H1 (cell line): ENCODE results near the gene EFR3B. TPM values are rescaled to one million over a fixed set of nuclear protein-coding genes. Genes with fewer than 3 reads are reported as not detected.

Experiments
- CTCF ChIA-PET: fragments of 300-600 bp; sonication (Branson Sonifier 250); formaldehyde crosslinking; loops from one replicate; lab custom pipeline; 2021; ENCODE audit not compliant: partially characterized antibody; lab: Charles Lee
- POLR2A ChIA-PET: fragments of 300-600 bp; sonication (Branson Sonifier 250); formaldehyde crosslinking; loops from one replicate; lab custom pipeline; 2021; ENCODE audit warnings: inconsistent platforms; ENCODE audit not compliant: partially characterized antibody; lab: Charles Lee
- DNase-seq, 2 experiments: peaks; one replicate each; pipeline versions ENCODE4 v3.0.0 to v3.0.0-alpha.2; 2010 to 2022; ENCODE audit warnings: low spot score in 2 of 2, low read depth in 1 of 2, mixed read lengths in 1 of 2
- FAIRE-seq: peaks from 2 replicates; lab custom pipeline; 2011; peaks lifted over from hg19 to GRCh38; lab: Jason Lieb, UNC
- H2AFZ ChIP-seq: 2 replicates; pipeline ENCODE4 v1.8.1; 2012; ENCODE audit warnings: low read length, inconsistent platforms
- H2AK5ac ChIP-seq: 2 replicates; pipeline ENCODE4 v1.6.1; 2013; ENCODE audit warnings: low read depth, low read length
- H2BK120ac ChIP-seq: replicated peaks from 2 replicates; pipeline ENCODE3; 2013; ENCODE audit warnings: low read depth, low read length, inconsistent platforms
- H2BK12ac ChIP-seq: 2 replicates; pipeline ENCODE4 v1.6.1; 2013; ENCODE audit warnings: low read depth, low read length
- H2BK15ac ChIP-seq: 2 replicates; pipeline ENCODE4 v1.6.1; 2013; ENCODE audit warnings: low read length
- H2BK20ac ChIP-seq: 2 replicates; pipeline ENCODE4 v1.6.1; 2013; ENCODE audit warnings: low read length
- H2BK5ac ChIP-seq: 2 replicates; pipeline ENCODE4 v1.6.1; 2013; ENCODE audit warnings: low read depth, low read length
- H3K14ac ChIP-seq: 2 replicates; pipeline ENCODE4 v1.6.1; 2013; ENCODE audit warnings: inconsistent platforms; ENCODE audit not compliant: insufficient read length
- H3K18ac ChIP-seq: 2 replicates; pipeline ENCODE4 v1.6.1; 2013; ENCODE audit warnings: low read length; ENCODE audit errors: extremely low read depth
- H3K23ac ChIP-seq: 2 replicates; pipeline ENCODE4 v1.6.1; 2013; ENCODE audit warnings: inconsistent platforms; ENCODE audit not compliant: insufficient read length
- H3K23me2 ChIP-seq: 2 replicates; pipeline ENCODE4 v1.6.1; 2013; ENCODE audit warnings: low read depth, low read length
- H3K27ac ChIP-seq: 2 replicates; pipeline ENCODE4 v1.6.1; 2011; ENCODE audit warnings: low read depth, low read length, inconsistent platforms
- H3K27me3 ChIP-seq, 4 experiments: replicated peaks in 1 of 4; 1 replicate in 1 of 4; 2 replicates in 3 of 4; pipeline versions ENCODE4 v1.6.1 to v1.8.1; 2011 to 2013; ENCODE audit warnings: low read length in 3 of 4, mild to moderate bottlenecking in 3 of 4, inconsistent platforms in 2 of 4, mixed read lengths in 2 of 4, moderate library complexity in 1 of 4; ENCODE audit not compliant: control insufficient read depth in 3 of 4, insufficient read depth in 3 of 4; ENCODE audit errors: extremely low read depth in 1 of 4
- H3K36me3 ChIP-seq, 4 experiments: 2 replicates each; pipeline versions ENCODE4 v1.6.1 to v1.8.1; 2011 to 2013; ENCODE audit warnings: mild to moderate bottlenecking in 4 of 4, low read length in 3 of 4, moderate library complexity in 2 of 4, control low read depth in 1 of 4, inconsistent platforms in 1 of 4; ENCODE audit not compliant: insufficient read depth in 4 of 4, control insufficient read depth in 2 of 4
- H3K4ac ChIP-seq: replicated peaks from 2 replicates; pipeline ENCODE3; 2013; ENCODE audit warnings: low read length, low read depth, mixed read lengths, inconsistent platforms; ENCODE audit not compliant: insufficient read length
- H3K4me1 ChIP-seq, 4 experiments: replicated peaks in 1 of 4; 1 replicate in 1 of 4; 2 replicates in 3 of 4; pipeline versions ENCODE4 v1.6.1 to v1.8.1; 2011 to 2013; ENCODE audit warnings: low read length in 3 of 4, inconsistent platforms in 2 of 4, mixed read lengths in 1 of 4; ENCODE audit not compliant: insufficient read depth in 4 of 4, control insufficient read depth in 3 of 4
- H3K4me2 ChIP-seq, 2 experiments: 2 replicates each; pipeline versions ENCODE4 v1.6.1 to v1.8.1; 2011 to 2013; ENCODE audit warnings: low read depth in 2 of 2, low read length in 2 of 2, control low read depth in 1 of 2, inconsistent platforms in 1 of 2, mild to moderate bottlenecking in 1 of 2; ENCODE audit not compliant: insufficient read depth in 1 of 2
- H3K4me3 ChIP-seq, 4 experiments: fragments of 200-600, 300-600 bp in 1 of 4; sonication (generic), shearing (Covaris generic), sonication (Bioruptor Twin) in 1 of 4; 2 replicates each; pipeline versions ENCODE4 v1.5.1 to v1.8.1; 2011 to 2016; ENCODE audit warnings: low read length in 4 of 4, low read depth in 3 of 4, control low read depth in 2 of 4, inconsistent platforms in 2 of 4, mild to moderate bottlenecking in 2 of 4, mixed read lengths in 1 of 4, moderate library complexity in 1 of 4; ENCODE audit not compliant: insufficient read depth in 2 of 4; ENCODE audit errors: extremely low read depth in 1 of 4
- H3K56ac ChIP-seq: replicated peaks from 2 replicates; pipeline ENCODE3; 2013; ENCODE audit warnings: low read depth, mild to moderate bottlenecking, mixed read lengths, low read length, inconsistent platforms; ENCODE audit not compliant: insufficient read length
- H3K79me1 ChIP-seq: 2 replicates; pipeline ENCODE4 v1.6.1; 2013; ENCODE audit warnings: low read depth, low read length, control low read depth
- H3K79me2 ChIP-seq, 2 experiments: 2 replicates each; pipeline versions ENCODE4 v1.6.1 to v1.8.1; 2012 to 2013; ENCODE audit warnings: low read length in 2 of 2, mild to moderate bottlenecking in 2 of 2, inconsistent platforms in 1 of 2; ENCODE audit not compliant: insufficient read depth in 2 of 2, control insufficient read depth in 1 of 2
- H3K9ac ChIP-seq, 4 experiments: replicated peaks in 1 of 4; 1 replicate in 1 of 4; 2 replicates in 3 of 4; pipeline versions ENCODE4 v1.6.1 to v1.8.1; 2011 to 2013; ENCODE audit warnings: low read depth in 3 of 4, low read length in 3 of 4, control low read depth in 2 of 4, mild to moderate bottlenecking in 2 of 4, moderate library complexity in 2 of 4, inconsistent platforms in 1 of 4; ENCODE audit errors: extremely low read depth in 1 of 4
- H3K9me3 ChIP-seq, 2 experiments: 2 replicates each; pipeline versions ENCODE4 v1.6.1 to v1.8.1; 2012 to 2013; ENCODE audit warnings: mild to moderate bottlenecking in 2 of 2, moderate library complexity in 2 of 2, control low read depth in 1 of 2, inconsistent platforms in 1 of 2, low read depth in 1 of 2, low read length in 1 of 2, mixed read lengths in 1 of 2; ENCODE audit not compliant: insufficient read depth in 2 of 2
- H4K20me1 ChIP-seq, 2 experiments: replicated peaks in 1 of 2; 2 replicates each; pipeline versions ENCODE3 to v1.8.1; 2011 to 2013; ENCODE audit warnings: inconsistent platforms in 2 of 2, low read length in 2 of 2, mild to moderate bottlenecking in 1 of 2; ENCODE audit not compliant: insufficient read depth in 2 of 2, control insufficient read depth in 1 of 2
- H4K5ac ChIP-seq: 2 replicates; pipeline ENCODE4 v1.6.1; 2013; ENCODE audit warnings: low read length, low read depth, mixed read lengths, inconsistent platforms; ENCODE audit not compliant: insufficient read length
- H4K8ac ChIP-seq: 2 replicates; pipeline ENCODE4 v1.8.0; 2013; ENCODE audit warnings: mild to moderate bottlenecking, moderate library complexity, low read length, inconsistent platforms; ENCODE audit not compliant: insufficient read depth; ENCODE audit errors: extremely low read depth
- H4K91ac ChIP-seq: replicated peaks from 2 replicates; pipeline ENCODE3; 2013; ENCODE audit warnings: low read length, mixed read lengths, inconsistent platforms; ENCODE audit not compliant: insufficient read length
- CHD1 ChIP-seq: IDR thresholded peaks from 2 replicates; pipeline ENCODE4 v1.6.1; 2012; ENCODE audit warnings: low read depth, low read length, improper control_type of control experiment
- CTCF ChIP-seq, 3 experiments: IDR thresholded peaks; 1 replicate in 2 of 3; 2 replicates in 1 of 3; pipeline versions ENCODE4 v1.5.1 to v1.6.1; 2011; ENCODE audit warnings: low read length in 3 of 3, mild to moderate bottlenecking in 3 of 3, inconsistent platforms in 2 of 3, low read depth in 1 of 3, moderate library complexity in 1 of 3; ENCODE audit not compliant: insufficient read depth in 1 of 3; ENCODE audit errors: control extremely low read depth in 1 of 3
- E2F6 ChIP-seq: IDR thresholded peaks from 2 replicates; pipeline ENCODE4 v1.6.1; 2012; ENCODE audit warnings: inconsistent platforms
- HDAC2 ChIP-seq, 2 experiments: fragments of 300-600 bp in 1 of 2; sonication (generic) in 1 of 2; IDR thresholded peaks; 2 replicates each; pipeline ENCODE4 v1.6.1; 2011 to 2012; ENCODE audit warnings: low read depth in 2 of 2, low read length in 2 of 2, mild to moderate bottlenecking in 2 of 2, moderate library complexity in 2 of 2, borderline replicate concordance in 1 of 2, inconsistent platforms in 1 of 2
- POLR2AphosphoS5 ChIP-seq: IDR thresholded peaks from 2 replicates; pipeline ENCODE4 v1.6.1; 2011; ENCODE audit warnings: low read depth, low read length
- SP4 ChIP-seq: IDR thresholded peaks from 2 replicates; pipeline ENCODE4 v1.6.1; 2012; ENCODE audit warnings: low read length, inconsistent platforms
- SUZ12 ChIP-seq: fragments of 200-600 bp; sonication (generic); IDR thresholded peaks from 2 replicates; pipeline ENCODE4 v1.6.1; 2012; ENCODE audit warnings: mild to moderate bottlenecking, inconsistent platforms, low read length, moderate library complexity, mixed read lengths
- WGBS, 2 experiments: shearing (Covaris generic) in 1 of 2; methylation state at CpG; one replicate each; pipeline versions ENCODE4 v1.1.6 to v1.1.7; 2013 to 2015; ENCODE audit warnings: low lambda C conversion rate in 2 of 2, mixed read lengths in 2 of 2, inconsistent platforms in 1 of 2, low coverage in 1 of 2, missing lambda C conversion rate in 1 of 2; ENCODE audit not compliant: insufficient replicate concordance in 2 of 2, insufficient coverage in 1 of 2, insufficient read length in 1 of 2; ENCODE audit errors: extremely low coverage in 1 of 2, missing lambda C conversion rate in 1 of 2; 5-methylcytosine and 5-hydroxymethylcytosine counted together
- polyA plus RNA-seq, 7 experiments: library from polyadenylated mRNA; depleted of rRNA in 3 of 7; stranded (reverse) in 5 of 7; unstranded in 2 of 7; fragments of >200 nt in 5 of 7; fragments of 200-250 nt in 2 of 7; gene quantifications; 1 replicate in 5 of 7; 2 replicates in 1 of 7; 4 replicates in 1 of 7; pipeline versions ENCODE4 v1.2.1 to v1.2.3, GENCODE V29; 2011 to 2013; ENCODE audit warnings: missing spikeins in 2 of 7, mixed read lengths in 2 of 7
- total RNA-seq: library from RNA; stranded (reverse); fragmentation: NEBNext Ultra II Directional; extraction: Animal tissue kit (Norgen Biotek cat#: 25700); gene quantifications from 2 replicates; pipeline ENCODE4 v1.2.1, GENCODE V29; 2021

The EFR3B gene
- total and polyA plus RNA-seq, 2 of the 8 experiments (the other 6 are each of a cell fraction or from before 2014, with no cell fraction given): 3.4 to 9.6 TPM

GRCh38 chr2:25198209-25198525 is 156.3 kb downstream of the EFR3B start:
- H3K18ac ChIP-seq: no peak overlapping the region
- peaks cover 0 to 1% of the 10 kb centered on the region in 2 experiments for H4K20me1 ChIP-seq
- no peaks in the 10 kb centered on the region for H3K27me3 ChIP-seq
- no peaks in the 10 kb centered on the region for H3K36me3 ChIP-seq
- H3K4me3 ChIP-seq: no peak overlapping the region
- no peak overlapping the region for H2BK20ac ChIP-seq
- DNase-seq (no peak), FAIRE-seq (no peak)
- no peak overlapping the region for H2AK5ac ChIP-seq
- no peaks in the 10 kb centered on the region for H3K79me2 ChIP-seq
- H3K56ac ChIP-seq: no peak overlapping the region
- H3K4me2 ChIP-seq: no peak overlapping the region
- no peak overlapping the region for H3K27ac ChIP-seq
- H2BK120ac ChIP-seq: no peak overlapping the region
- ChIA-PET CTCF (interaction anchor here (4.9 to 9.0 kb wide), 2 partner anchors 31 to 224 kb away, joined by 44 to 106 read pairs; partner anchors contain the start of gene POMC), POLR2A (interaction anchor here (0.6 kb wide), 1 partner anchor 870 kb away, joined by 4 read pairs; no protein-coding TSS in a partner anchor)
- no peak overlapping the region for H4K5ac ChIP-seq
- no peak overlapping the region for H3K23ac ChIP-seq
- 77% methylated on average over 4 of the region's 4 CpGs; no CpG with 5 or more reads in 1 of the 2 experiments for whole genome bisulfite sequencing, 2 experiments
- H3K9me3 ChIP-seq: no peaks in the 10 kb centered on the region
- H3K4ac ChIP-seq: no peak overlapping the region
- no peaks in the 10 kb centered on the region for H3K23me2 ChIP-seq
- H2BK15ac ChIP-seq: no peak overlapping the region
- no peaks in the 10 kb centered on the region; a peak in 1 of 7 replicates for H3K4me1 ChIP-seq
- no peak overlapping the region for H3K14ac ChIP-seq
- peak overlapping the region; percentile 51; the same call in 1 of the 2 replicates for H2AFZ ChIP-seq
- no peak overlapping the region for H3K9ac ChIP-seq
- H2BK12ac ChIP-seq: no peak overlapping the region
- peak overlapping the region; percentile 11; the same call in 1 of the 2 replicates for H4K8ac ChIP-seq
- H3K79me1 ChIP-seq: no peaks in the 10 kb centered on the region
- no peak overlapping the region for H2BK5ac ChIP-seq
- H4K91ac ChIP-seq: no peak overlapping the region
- no peak for TF ChIP-seq SUZ12
- no peak for TF ChIP-seq HDAC2 (IDR thresholded peaks at IDR 0.05; ENCODE audit: borderline replicate concordance in 1 of 2, low read depth in 2 of 2, low read length in 2 of 2)
- TF ChIP-seq POLR2AphosphoS5: no peak
- no peak for TF ChIP-seq CTCF (IDR thresholded peaks at IDR 0.05; ENCODE audit: control extremely low read depth in 1 of 3, insufficient read depth in 1 of 3, low read depth in 1 of 3, low read length in 3 of 3)
- no peak for TF ChIP-seq SP4
- no peak for TF ChIP-seq E2F6
- no peak for TF ChIP-seq CHD1
